GM19467 (cell line): Measurements from ENCODE around the gene PRKAR1B.

Experiments
- ATAC-seq: cut with Tn5 transposase; IDR thresholded peaks from one replicate; pipeline ENCODE4 v1.9.1; 2021; ENCODE audit warnings: mild to moderate bottlenecking, moderate library complexity; ENCODE audit not compliant: unreplicated experiment

PRKAR1B gene

GRCh38 chr7:545470-545869, 181.6 kb downstream of the PRKAR1B start:
- no peak for ATAC-seq

GRCh38 chr7:544338-545221, 182.5 kb downstream of the PRKAR1B start:
- no peak for ATAC-seq

- ATAC-seq: no peak
These were observed 183.4 kb downstream of the PRKAR1B start for GRCh38 chr7:543501-544337.

- ATAC-seq: no peak
These were observed 184.2 kb downstream of the PRKAR1B start for GRCh38 chr7:542713-543500.

- ATAC-seq: no peak
These were observed 184.9 kb downstream of the PRKAR1B start for GRCh38 chr7:542131-542712.

DNA sequence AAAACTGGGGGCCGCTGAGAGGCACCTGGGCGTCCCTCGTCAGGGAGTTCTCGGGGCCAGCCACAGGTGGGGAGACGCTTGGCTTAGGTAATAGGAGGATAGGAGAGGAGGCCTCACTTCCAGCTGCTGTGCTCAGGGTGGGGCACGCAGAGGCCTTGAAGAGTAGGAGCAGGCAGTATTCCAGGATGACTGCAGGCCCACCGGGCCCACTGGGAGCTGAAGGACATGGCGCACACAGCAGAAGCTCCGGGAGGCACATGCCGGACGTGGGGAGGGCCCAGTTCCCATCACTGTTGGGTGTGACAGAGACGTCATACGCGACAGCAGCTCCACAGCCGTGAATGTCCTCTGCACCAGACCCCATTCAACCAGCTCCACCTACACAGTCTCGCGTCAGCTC, 185.4 kb downstream of the PRKAR1B start:
- no peak for ATAC-seq

DNA sequence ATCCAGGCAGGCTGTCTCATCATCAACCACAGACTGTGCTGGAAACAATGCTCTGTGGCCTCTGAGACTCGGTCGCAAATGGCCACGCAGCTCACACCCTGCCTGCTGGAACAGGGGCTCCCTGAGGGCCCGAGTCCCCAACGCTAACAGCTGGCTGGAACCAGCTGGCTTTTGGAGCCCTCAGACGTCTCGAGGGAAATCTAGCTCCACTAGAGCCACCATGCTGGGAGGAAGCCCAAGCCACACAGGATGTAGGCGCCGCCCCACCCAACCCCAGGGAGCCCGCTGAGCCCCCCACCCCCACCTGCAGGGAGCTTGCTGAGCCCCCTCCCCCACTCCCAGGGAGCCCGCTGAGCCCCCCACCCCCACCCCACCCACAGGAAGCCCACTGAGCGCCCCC, 186.1 kb downstream of the PRKAR1B start:
- no peak for ATAC-seq

DNA sequence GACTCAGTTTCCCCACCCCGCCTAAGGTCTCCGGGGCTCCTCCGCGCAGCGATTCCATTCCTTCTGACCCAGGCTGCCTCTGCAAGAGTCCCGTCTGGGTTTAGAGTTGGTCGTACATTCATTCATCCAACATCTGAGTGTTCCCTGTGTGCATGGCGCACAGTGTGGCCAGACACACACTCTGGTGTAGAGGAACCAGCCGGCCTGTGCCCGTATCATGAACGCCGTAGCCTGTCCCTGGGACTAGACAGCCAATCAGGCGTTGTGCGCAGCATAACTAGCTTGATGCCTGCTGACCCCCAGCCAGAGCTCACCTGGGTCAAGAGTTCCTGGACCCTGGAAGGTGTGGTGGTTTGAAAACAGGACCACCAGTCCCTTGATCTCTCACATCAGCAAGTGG, 186.5 kb downstream of the PRKAR1B start:
- no peak for ATAC-seq

DNA sequence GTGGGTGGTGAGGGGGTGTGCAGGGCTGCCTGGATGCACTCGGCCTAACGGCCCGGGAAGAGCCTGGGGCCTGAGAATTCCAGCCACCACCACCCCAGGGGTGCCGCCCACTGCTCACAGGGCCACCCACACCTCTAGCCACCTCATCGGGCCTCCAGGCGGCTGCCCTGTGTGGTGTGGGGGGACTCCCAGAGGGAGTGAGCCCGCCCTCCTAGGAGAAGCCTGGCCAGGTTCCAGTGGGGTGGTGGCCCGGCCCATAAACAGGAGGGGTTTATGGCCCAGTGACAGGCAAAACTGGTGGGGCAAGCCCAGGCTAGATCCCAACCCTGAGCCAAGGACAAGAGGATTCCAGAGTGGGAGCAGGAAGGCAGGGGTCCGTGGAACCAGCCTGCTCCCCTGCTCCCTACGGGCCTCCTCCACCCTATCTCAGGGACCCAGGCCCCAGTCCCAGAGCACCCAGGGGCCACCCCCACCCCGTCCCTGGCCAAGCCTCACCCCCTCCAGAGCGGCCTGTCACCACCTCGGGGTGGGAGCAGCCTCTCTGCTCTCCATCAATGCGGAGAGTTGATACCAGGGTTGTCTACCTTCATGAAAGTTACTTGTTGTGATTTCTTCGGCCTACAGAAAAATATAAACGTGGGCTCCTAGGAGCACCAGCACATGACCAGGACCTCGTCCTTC, 187.2 kb downstream of the PRKAR1B start:
- ATAC-seq: no peak

DNA sequence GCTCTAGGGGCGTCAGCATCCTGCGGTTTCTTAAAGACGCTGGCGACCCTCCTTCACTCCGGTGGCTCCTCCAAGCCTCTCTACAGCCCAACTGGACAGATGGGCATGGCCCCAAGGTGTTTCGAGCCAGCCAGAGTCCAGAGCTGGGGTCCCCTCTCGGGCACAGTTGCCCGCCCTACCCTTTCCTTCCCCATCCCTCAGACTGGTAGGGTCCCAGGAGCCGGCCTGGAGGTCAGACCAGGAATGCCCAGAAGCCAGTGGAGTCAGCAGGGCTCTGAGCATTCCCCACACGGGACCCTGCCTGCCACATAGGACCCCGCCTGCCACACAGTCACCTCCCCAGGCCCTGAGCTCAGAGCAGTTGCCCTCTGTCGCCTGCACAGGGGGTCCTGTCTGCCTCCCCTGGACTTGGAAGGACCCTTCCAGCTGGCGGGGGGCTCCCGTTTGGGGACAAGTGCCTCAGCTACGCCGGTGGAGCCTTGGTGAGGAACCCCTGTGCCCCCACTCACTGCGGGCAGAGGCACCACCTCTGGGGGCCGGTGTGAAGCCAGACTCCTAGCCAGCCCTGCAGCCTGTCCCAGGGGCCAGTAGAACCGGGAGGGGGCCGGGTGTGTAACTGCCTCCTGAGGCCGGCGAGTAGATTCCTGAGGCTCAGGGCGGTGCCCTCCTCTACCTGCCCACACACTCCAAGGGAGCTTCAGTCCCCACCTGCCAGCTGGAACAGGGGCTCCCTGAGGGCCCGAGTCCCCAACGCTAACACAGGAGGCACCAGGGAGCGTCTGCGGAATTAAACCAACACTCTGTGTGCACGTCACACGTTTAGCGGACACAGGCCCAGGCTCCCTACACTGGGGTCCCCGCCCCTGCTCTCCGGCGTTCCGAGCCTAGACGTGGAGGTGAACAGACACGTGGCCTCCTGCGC, 188.1 kb downstream of the PRKAR1B start:
- no peak for ATAC-seq

DNA sequence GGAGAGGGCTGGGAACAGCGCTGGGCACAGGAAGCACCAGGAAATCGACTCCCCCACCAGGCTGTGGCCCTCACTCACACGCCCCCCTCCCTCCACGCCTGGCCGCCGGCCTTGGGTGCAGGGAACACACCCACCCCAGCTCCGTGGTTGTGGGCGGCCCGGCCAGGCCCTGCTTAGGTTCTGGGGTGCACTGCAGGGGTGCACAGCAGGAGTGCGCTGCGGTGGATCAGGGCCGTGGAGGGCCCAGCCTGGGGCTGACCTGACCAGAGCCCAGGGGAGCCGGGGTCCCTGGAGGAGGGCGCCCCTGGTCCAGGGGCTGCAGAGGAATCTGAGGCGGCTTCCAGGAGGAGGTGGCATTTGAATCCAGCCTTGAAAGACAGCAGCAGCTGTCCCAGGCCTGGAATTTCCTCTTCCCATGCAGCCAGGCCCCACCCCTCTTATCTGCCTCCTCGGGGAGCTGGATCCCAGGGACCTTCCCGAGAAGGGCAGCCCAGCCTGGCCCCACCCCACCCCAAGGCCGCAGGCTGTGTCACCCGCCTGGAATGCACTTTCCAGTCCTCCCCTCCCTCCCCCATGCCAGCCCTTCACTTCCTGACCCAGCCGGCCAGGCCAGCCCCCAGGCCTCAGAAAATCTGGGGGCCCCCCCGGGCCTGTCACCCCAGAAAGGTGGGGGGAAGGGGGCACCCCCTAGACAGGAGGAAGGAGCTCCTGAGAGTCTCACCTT, 189.0 kb downstream of the PRKAR1B start:
- ATAC-seq: no peak

DNA sequence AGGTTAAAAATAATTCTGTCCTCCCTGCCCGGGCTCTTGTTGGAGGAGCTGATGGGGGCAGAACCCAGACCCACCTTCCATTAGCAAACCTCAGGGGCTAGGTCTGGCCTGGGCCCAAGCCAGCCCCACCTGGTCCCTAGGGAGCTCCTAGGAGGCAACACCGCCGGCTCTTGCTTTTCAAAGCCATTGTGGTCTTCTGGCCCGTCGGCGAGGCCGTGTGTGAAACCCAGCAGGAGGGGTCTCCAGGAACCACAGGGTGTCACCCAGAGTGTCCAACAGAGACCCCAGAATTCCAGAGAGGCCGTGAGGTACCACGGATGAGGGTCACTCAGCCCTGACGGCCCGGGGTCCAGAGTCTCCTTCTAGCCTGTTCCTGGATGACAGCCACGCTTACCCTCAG, 190.8 kb downstream of the PRKAR1B start:
- ATAC-seq: no peak

DNA sequence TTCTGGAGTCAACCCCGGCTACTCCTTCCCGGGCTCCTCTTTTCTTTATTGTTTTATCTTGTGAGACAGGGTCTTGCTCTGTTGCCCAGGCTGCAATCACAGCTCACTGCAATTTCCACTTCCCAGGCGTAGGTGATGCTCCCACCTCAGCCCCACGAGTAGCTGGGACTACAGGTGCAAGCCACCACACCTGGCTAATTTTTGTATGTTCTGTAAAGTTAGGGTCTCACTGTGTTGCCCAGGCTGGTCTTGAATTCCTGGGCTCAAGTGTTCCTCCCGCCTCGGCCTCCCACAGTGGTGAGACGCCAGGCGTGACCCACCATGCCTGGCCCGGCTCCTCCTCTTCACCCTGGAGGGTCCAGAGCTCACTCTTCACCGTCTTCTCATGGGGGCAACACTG, 192.1 kb downstream of the PRKAR1B start:
- ATAC-seq: no peak

GRCh38 chr7:534075-534474, 193.0 kb downstream of the PRKAR1B start:
- no peak for ATAC-seq

DNA sequence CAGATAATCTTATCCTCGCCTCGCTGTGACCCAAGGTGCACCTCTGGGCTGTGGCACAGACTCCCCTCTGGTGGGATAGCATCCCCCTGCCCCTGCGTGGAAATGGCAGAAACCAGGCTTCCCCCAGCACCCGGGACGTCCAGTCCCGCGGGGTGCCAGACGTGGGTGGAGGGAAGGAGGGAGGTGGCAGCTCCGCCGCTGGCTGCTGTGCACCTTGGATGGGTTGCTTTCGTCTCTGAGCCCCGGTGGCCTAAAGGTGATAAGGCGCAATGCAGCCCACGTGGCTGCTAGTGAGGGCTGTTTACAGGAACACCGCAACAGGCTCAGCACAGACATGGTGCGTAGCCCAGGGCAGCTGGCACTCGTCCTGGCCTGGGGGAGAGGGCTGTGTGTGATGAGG, 193.8 kb downstream of the PRKAR1B start:
- ATAC-seq: no peak

DNA sequence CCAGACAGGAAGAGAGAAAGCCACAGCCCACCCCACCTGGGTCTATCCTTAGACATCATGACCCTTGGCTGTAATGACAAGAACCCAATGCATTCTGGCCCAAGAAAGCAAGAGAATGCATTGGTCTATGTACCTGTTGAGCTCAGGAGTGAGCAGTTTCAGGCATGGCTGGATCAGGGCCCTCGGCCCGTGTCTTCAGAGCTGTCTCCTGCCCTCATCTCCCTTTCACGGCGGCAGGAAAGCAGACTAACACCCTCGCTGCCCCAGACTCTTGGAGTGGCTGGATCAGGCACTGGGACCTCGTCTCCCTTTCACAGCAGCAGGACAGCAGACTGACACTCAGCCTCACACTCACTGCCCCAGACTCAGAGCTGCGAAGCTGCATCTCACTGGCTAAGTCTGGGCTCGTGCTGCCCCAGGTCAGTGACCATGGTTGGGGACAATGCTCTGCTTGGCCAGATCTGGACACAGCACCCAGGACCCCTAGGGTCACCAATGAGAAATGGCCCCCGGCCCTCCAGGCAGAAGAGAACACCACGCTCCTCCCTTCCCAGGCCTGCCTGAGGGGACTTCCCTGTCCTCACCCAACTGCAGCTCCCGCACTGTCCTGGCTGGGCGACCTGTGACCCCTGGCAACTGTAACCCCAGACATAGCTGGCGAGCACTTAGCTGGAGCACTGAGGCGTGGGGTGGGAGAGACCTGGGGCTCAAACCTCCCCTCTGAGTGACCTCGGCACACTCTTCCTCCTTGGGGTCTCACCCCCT, 194.5 kb downstream of the PRKAR1B start:
- ATAC-seq: no peak

- ATAC-seq: no peak
These were observed 195.3 kb downstream of the PRKAR1B start for GRCh38 chr7:531777-532176.

DNA sequence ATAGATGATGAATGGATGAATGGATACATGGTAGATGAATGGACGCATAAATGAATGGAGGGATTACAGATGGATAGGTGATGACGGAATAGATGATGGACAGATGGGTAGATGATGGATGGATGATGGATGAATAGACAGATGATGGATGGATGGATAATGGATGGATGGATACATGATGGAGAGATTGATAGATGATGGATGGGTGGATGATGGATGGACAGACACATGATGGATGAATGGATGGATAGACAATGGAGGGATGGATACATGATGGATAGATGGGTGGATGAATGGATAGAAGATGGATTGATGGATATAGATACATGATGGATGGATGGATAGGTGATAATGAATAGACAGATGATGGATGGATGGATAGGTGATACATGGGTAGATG, 198.6 kb downstream of the PRKAR1B start:
- no peak for ATAC-seq
